ENCODE results near the gene SNTG2. TPM values are rescaled to one million over a fixed set of nuclear protein-coding genes. Genes with fewer than 3 reads are reported as not detected.

SNTG2 gene
- total and polyA plus RNA-seq, 10 of the 15 experiments (the other 5 are each of a cell fraction or from before 2014, with no cell fraction given): not detected

GRCh38 chr2:1324884-1325283, 374.2 kb downstream of the SNTG2 start:
- DNase-seq (ENCODE audit: low read depth, low spot score): no peak
- Histone ChIP-seq H3K36me3 (ENCODE audit: control insufficient read depth in 2 of 2, insufficient read depth in 2 of 2, low read length in 1 of 2) (no peaks in the 10 kb centered on the region), H3K4me1 (ENCODE audit: control insufficient read depth, insufficient read depth, low read length) (no peaks in the 10 kb centered on the region), H4K20me1 (ENCODE audit: control insufficient read depth, insufficient read depth) (no peaks in the 10 kb centered on the region), H3K4me2 (ENCODE audit: control insufficient read depth, insufficient read depth) (no peak overlapping the region), H3K27me3 (replicated peaks in 1 of 2; ENCODE audit: control insufficient read depth in 2 of 2, insufficient read depth in 2 of 2, low read length in 1 of 2) (no peaks in the 10 kb centered on the region), H3K9me3 (replicated peaks; ENCODE audit: control insufficient read depth, insufficient read depth, low read length) (no peaks in the 10 kb centered on the region), H3K9ac (ENCODE audit: control insufficient read depth, insufficient read depth, low read length) (no peak overlapping the region), H3K79me2 (ENCODE audit: control insufficient read depth, insufficient read depth, low read length) (no peaks in the 10 kb centered on the region), H2AFZ (ENCODE audit: control insufficient read depth, low read depth, low read length) (no peak overlapping the region), H3K27ac (ENCODE audit: control insufficient read depth, insufficient read depth) (no peak overlapping the region), H3K4me3 (no peak overlapping the region)
- intact Hi-C loops (cut with micrococcal nuclease; ENCODE audit: unreplicated experiment): no loop called here
- CTCF ChIA-PET: no interaction called here
- RAD21 ChIA-PET (ENCODE audit: unreplicated experiment): no interaction called here
- SMC1A ChIA-PET (ENCODE audit: uncharacterized antibody, unreplicated experiment): no interaction called here
- 41% methylated on average over 2 of the region's 2 CpGs for WGBS (ENCODE audit: insufficient coverage, insufficient replicate concordance, low lambda C conversion rate, missing lambda C conversion rate)
- FAIRE-seq: no peak
- no TSS peak for BruUV-seq (replicated peaks)
- ATAC-seq: no peak
- TF ChIP-seq NR2C2 (IDR thresholded peaks at IDR 0.05; ENCODE audit: borderline replicate concordance, control insufficient read depth, insufficient read length, low read depth): no peak
- no peak for TF ChIP-seq JUND (IDR thresholded peaks at IDR 0.05; ENCODE audit: low read depth, low read length)
- TF ChIP-seq CEBPZ (IDR thresholded peaks at IDR 0.05; ENCODE audit: low read depth, low read length): no peak
- TF ChIP-seq GABPA (IDR thresholded peaks at IDR 0.05; ENCODE audit: low read depth): no peak
- TF ChIP-seq CBX3 (IDR thresholded peaks at IDR 0.05; ENCODE audit: borderline replicate concordance, low read depth): no peak
- TF ChIP-seq MYC (IDR thresholded peaks at IDR 0.05; ENCODE audit: insufficient read depth, insufficient read length, insufficient replicate concordance, low read length, severe bottlenecking): no peak
- no peak for TF ChIP-seq RAD51 (IDR thresholded peaks at IDR 0.05)
- no peak for TF ChIP-seq ZBTB11 (CRISPR knock-in tag; IDR thresholded peaks at IDR 0.05)
- no peak for TF ChIP-seq CHD4 (IDR thresholded peaks at IDR 0.05)
- no peak for TF ChIP-seq KLF5 (IDR thresholded peaks at IDR 0.05; ENCODE audit: partially characterized antibody)
- no peak for TF ChIP-seq RAD21 (IDR thresholded peaks at IDR 0.05; ENCODE audit: insufficient read depth, low read depth, low read length)
- in situ Hi-C loops (cut with MboI): no loop called here
- POLR2A ChIA-PET: no interaction called here
